ENCODE data around the gene LRP1B.

LRP1B gene

GRCh38 chr2:141068053-141068682 is 1062.6 kb downstream of the LRP1B start:
- no peak for DNase-seq

GRCh38 chr2:141065042-141065441 is 1065.8 kb downstream of the LRP1B start:
- DNase-seq, result no peak

GRCh38 chr2:141063406-141063805 is 1067.4 kb downstream of the LRP1B start:
- no peak for DNase-seq

GRCh38 chr2:141062443-141062842 is 1068.4 kb downstream of the LRP1B start:
- DNase-seq, result no peak

- no peak for DNase-seq
Measured at GRCh38 chr2:141062031-141062430, 1068.8 kb downstream of the LRP1B start.

GRCh38 chr2:141058556-141058955 is 1072.3 kb downstream of the LRP1B start:
- DNase-seq, result no peak

DNA sequence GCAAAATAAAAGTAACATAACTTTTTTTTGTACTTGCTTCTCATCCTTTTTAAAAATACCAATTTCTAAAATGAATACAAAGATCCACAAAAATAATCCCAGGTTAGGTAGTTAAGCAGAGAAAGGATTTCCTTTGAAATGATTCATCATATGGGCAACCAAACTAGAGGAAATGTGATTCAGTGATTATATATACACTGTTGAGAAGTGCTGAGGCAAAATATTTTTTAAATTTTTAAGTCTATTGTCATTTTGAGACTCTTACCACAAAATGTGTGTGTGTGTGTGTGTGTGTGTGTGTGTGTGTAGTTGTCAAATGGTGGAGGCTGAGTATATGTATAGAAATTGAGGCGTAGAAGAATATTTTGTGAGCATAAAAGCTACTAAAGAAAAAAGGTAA is 1075.3 kb downstream of the LRP1B start:
- DNase-seq, result no peak

DNA sequence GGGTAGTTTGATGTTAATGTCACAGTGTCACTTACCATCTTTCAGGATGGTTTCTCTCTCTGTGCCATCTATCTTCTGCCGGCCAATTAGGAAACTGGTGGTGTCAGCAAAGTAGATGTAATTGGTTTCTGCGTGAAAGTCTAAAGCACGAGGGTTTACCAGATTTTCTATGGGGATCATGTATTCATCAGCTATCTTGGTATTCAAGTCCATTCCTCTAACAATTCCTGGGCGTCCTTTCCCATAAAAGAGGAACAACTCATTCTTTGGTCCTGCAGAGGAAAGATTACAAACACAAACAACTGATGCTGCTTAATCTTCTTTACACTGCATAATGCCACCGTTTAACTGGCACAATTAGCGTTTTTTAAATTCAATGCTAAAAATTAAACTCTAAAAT is 1081.9 kb downstream of the LRP1B start:
- no peak for DNase-seq

GRCh38 chr2:141041281-141041680 is 1089.5 kb downstream of the LRP1B start:
- peak in 2 of 4 experiments; percentile 1 to 2 for DNase-seq

DNA sequence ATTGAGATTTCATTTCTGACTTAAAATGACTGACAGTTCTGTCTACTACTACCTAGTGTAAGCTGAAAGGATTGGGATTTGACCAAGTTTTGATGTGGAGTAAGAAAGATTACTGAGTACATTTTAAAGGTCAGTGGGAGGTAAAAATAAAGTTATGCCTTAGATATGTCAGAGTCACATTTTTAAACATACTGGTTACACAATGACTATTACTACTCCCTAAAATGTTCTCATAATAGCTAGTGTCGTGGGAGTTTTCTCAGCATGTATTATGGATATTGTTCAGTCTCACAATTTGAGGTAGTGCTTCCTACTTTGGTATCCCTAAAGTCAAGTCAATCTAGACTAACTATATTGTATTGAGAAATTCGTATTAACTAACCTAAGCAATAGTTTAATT is 1092.5 kb downstream of the LRP1B start:
- no peak for DNase-seq

- no peak for DNase-seq
Measured at GRCh38 chr2:141037361-141037760, 1093.5 kb downstream of the LRP1B start.

GRCh38 chr2:141035846-141036420 is 1094.9 kb downstream of the LRP1B start:
- no peak for DNase-seq

- DNase-seq, result no peak
Measured at GRCh38 chr2:141029428-141030078, 1101.3 kb downstream of the LRP1B start.

GRCh38 chr2:141027221-141027620 is 1103.6 kb downstream of the LRP1B start:
- DNase-seq, result no peak

- no peak for DNase-seq
Measured at GRCh38 chr2:141021611-141022010, 1109.2 kb downstream of the LRP1B start.

GRCh38 chr2:141021109-141021508 is 1109.7 kb downstream of the LRP1B start:
- DNase-seq, result no peak

DNA sequence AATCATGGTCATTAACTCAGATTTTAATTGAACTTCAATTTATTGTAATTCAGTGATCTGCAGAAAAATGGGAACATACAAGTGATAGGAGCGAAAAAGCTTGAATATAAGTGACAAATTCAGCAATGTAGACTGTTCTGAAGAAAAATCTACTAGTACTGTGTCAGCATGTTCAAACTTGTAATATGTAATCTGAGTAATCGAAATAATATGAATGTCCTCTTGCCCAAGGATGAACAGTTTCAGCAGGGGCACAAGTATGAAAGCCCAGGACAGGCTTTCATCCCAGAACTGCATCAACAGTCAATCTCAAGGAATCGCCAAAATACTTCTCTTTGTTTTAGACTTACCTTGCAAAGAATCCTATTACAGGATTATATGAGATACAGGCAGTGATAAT is 1110.5 kb downstream of the LRP1B start:
- DNase-seq, result no peak

GRCh38 chr2:141015341-141016047 is 1115.3 kb downstream of the LRP1B start:
- DNase-seq, result no peak

DNA sequence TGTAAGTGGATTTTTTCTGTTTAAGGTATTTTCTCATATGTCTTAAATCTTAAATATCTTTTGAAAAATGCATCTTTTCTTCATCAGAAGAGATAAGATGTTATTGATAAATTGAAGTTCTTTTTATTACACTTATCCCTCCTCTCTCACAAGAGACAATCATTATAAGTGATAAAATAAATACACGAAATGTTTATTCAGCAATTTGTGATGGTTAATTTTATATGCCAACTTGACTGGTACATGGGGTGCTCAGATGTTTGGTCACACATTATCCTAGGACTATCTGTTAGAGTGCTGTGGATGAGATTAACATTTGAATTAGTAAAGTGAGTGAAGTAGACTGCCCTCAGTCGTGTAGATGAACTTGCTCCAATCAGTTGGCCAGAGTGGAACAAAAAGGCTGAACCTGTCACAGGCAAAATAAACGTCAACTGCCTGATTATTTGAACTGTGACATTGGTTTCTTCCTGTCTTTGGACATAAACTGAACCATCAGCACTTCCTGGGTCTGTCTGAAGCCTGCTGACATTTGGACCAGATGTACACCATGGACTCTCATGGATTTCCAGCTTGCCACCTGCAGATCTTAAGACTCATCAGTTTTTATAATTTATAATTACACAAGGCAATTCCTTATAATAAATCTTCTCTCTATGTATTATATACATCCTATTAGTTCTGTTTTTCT is 1126.7 kb downstream of the LRP1B start:
- no peak for DNase-seq

GRCh38 chr2:141001750-141002149 is 1129.1 kb downstream of the LRP1B start:
- DNase-seq, result no peak

- DNase-seq, result no peak
Measured at GRCh38 chr2:140998577-140998976, 1132.2 kb downstream of the LRP1B start.

DNA sequence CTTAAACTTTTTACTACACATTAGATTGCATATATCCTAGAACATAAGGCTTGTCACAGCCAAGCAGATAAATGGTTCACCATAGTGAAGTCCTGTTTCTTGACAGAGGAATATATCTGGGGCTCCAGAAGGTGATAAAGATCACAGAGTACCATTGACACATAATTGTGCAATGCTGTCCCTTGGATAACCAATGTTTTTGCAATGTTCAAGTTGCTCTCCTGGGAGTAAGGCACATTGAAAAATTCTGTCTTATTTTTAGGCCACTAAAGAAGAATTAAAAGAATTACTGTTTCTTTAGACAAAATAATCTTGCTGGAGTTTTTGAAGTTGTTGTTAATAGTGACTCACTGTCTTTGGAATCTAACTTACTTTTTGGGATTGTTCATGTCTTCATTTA is 1132.8 kb downstream of the LRP1B start:
- no peak for DNase-seq

- no peak for DNase-seq
Measured at GRCh38 chr2:140994856-140995255, 1136.0 kb downstream of the LRP1B start.
